ENCODE data around the gene ARHGAP40. TPM values are rescaled to one million over a fixed set of nuclear protein-coding genes. Genes with fewer than 3 reads are reported as not detected.

The ARHGAP40 gene
- total and polyA plus RNA-seq, 9 of the 15 experiments (the other 6 are each of a cell fraction or from before 2014, with no cell fraction given) = not detected

GRCh38 chr20:38633577-38634093 lies 32.0 kb downstream of the ARHGAP40 start (continued):
- no peak for TF ChIP-seq YY1 (IDR thresholded peaks at IDR 0.05; ENCODE audit: borderline replicate concordance in 1 of 3, control insufficient read depth in 1 of 3, extremely low read depth in 1 of 3, insufficient read depth in 3 of 3, insufficient read length in 1 of 3, insufficient replicate concordance in 2 of 3, low read depth in 1 of 3, low read length in 2 of 3)
- no peak for TF ChIP-seq SOX6 (IDR thresholded peaks at IDR 0.05)
- no peak for TF ChIP-seq CBFA2T2 (conservative IDR thresholded peaks at IDR 0.05)

GRCh38 chr20:38635721-38636288 lies 34.2 kb downstream of the ARHGAP40 start:
- no peak for ATAC-seq
- BruUV-seq (replicated peaks) = no TSS peak
- peak; percentile 24 to 58 (median 50) for DNase-seq (ENCODE audit: extremely low read depth in 1 of 4, low spot score in 3 of 4)
- intact Hi-C loops (cut with micrococcal nuclease) = no loop called here
- in situ Hi-C loops (cut with MboI) = no loop called here
- Histone ChIP-seq H3K4me2 (ENCODE audit: insufficient read depth, low read length) (no peak overlapping the region; the same call in 1 of the 2 replicates), H3K79me2 (ENCODE audit: control insufficient read depth, insufficient read depth, low read length) (no peaks in the 10 kb centered on the region), H3K4me1 (replicated peaks in 1 of 2; ENCODE audit: control insufficient read depth in 2 of 2, insufficient read depth in 2 of 2, low read length in 2 of 2) (no peaks in the 10 kb centered on the region; a peak in 1 of 5 replicates), H3K4me3 (no peak overlapping the region), H3K27ac (ENCODE audit: extremely low read depth, low read depth, low read length) (no peak overlapping the region), H3K9me3 (replicated peaks; ENCODE audit: control insufficient read depth, insufficient read depth, low read depth, low read length) (no peaks in the 10 kb centered on the region), H3K27me3 (ENCODE audit: control insufficient read depth in 2 of 2, insufficient read depth in 2 of 2, low read length in 2 of 2) (peaks cover 15 to 30% of the 10 kb centered on the region in 2 experiments), H3K36me3 (ENCODE audit: control insufficient read depth, insufficient read depth, low read length) (no peaks in the 10 kb centered on the region), H4K20me1 (replicated peaks; ENCODE audit: control insufficient read depth, insufficient read depth, low read length) (no peaks in the 10 kb centered on the region), H3K9ac (ENCODE audit: insufficient read depth in 1 of 2, low read depth in 2 of 2, low read length in 2 of 2) (no peak overlapping the region), H3K9me1 (ENCODE audit: control insufficient read depth, insufficient read depth, low read length) (no peaks in the 10 kb centered on the region), H2AFZ (ENCODE audit: low read depth, low read length) (peak overlapping the region; percentile 52; the same call in 1 of the 2 replicates)
- 10% methylated on average over 3 of the region's 3 CpGs for WGBS (ENCODE audit: insufficient coverage, low coverage, missing lambda C conversion rate)
- ChIA-PET CTCF (ENCODE audit: low intra/inter-chr PET ratio) (no interaction called here), POLR2A (interaction anchor here (1.1 kb wide), 1 partner anchor 16 kb away, joined by 4 read pairs; no protein-coding TSS in a partner anchor)
- FAIRE-seq = peak; percentile 6
- no peak for TF ChIP-seq SIN3A (IDR thresholded peaks at IDR 0.05; ENCODE audit: borderline replicate concordance in 2 of 2, control insufficient read depth in 1 of 2, low read depth in 2 of 2, low read length in 2 of 2)
- TF ChIP-seq SP2 (IDR thresholded peaks at IDR 0.05; ENCODE audit: extremely low read depth, low read depth, low read length, poor library complexity, severe bottlenecking) = no peak
- TF ChIP-seq ZBTB8A (IDR thresholded peaks at IDR 0.05; ENCODE audit: partially characterized antibody) = no peak
- TF ChIP-seq, protein P1, sequence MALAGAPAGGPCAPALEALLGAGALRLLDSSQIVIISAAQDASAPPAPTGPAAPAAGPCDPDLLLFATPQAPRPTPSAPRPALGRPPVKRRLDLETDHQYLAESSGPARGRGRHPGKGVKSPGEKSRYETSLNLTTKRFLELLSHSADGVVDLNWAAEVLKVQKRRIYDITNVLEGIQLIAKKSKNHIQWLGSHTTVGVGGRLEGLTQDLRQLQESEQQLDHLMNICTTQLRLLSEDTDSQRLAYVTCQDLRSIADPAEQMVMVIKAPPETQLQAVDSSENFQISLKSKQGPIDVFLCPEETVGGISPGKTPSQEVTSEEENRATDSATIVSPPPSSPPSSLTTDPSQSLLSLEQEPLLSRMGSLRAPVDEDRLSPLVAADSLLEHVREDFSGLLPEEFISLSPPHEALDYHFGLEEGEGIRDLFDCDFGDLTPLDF (CRISPR knock-in tag; IDR thresholded peaks at IDR 0.05) = no peak
- TF ChIP-seq ATF6 (CRISPR knock-in tag; IDR thresholded peaks at IDR 0.05) = no peak
- no peak for TF ChIP-seq BRCA1 (IDR thresholded peaks at IDR 0.05)
- TF ChIP-seq BRCA1 (CRISPR knock-in tag; IDR thresholded peaks at IDR 0.05) = no peak
- no peak for TF ChIP-seq FUS (optimal IDR thresholded peaks at IDR 0.05; ENCODE audit: low read depth, low read length)
- TF ChIP-seq CSDE1 (IDR thresholded peaks at IDR 0.05) = no peak
- no peak for TF ChIP-seq MTA2 (IDR thresholded peaks at IDR 0.05; ENCODE audit: low read depth)
- TF ChIP-seq USF1 (CRISPR knock-in tag; IDR thresholded peaks at IDR 0.05) = peak; percentile 83
- peak; percentile 83 for TF ChIP-seq USF2 (CRISPR knock-in tag; IDR thresholded peaks at IDR 0.05)

All from K562 (cell line).